Caki2 (cell line): ENCODE data around the gene ESYT3. TPM values are rescaled to one million over a fixed set of nuclear protein-coding genes. Genes with fewer than 3 reads are reported as not detected.
"Not testable (repeated sequence)": the region's sequence is repeated elsewhere in the genome, so short reads cannot be mapped to it uniquely, and the experiment has no call there.

Source experiments
- DNase-seq: peaks from one replicate; pipeline ENCODE4 v3.0.0-alpha.2; 2015; ENCODE audit warnings: low read depth
- in situ Hi-C: cut with HindIII; loops from 2 replicates; pipeline ENCODE4 v1.10.0; 2016; ENCODE audit warnings: low sequenced_read_pairs, low pct_unique_long_range_greater_than_20kb, mixed read lengths
- total RNA-seq: library from RNA; depleted of rRNA; stranded (reverse); fragments of >200 nt; shearing (Covaris generic); gene quantifications from 2 replicates; pipeline ENCODE4 v1.2.3, GENCODE V29; 2014; ENCODE audit warnings: low replicate concordance

Gene ESYT3
- total RNA-seq, 1 experiment from 2014 or later, result 0.07 TPM

- in situ Hi-C loops, result no loop called here
- no peak for DNase-seq
Observed at GRCh38 chr3:138405486-138405885, 28.9 kb upstream of the ESYT3 start.

- in situ Hi-C loops, result no loop called here
- no peak for DNase-seq
Observed at GRCh38 chr3:138406606-138407005, 27.8 kb upstream of the ESYT3 start.

GRCh38 chr3:138407236-138407907 lies 27.0 kb upstream of the ESYT3 start:
- no peak for DNase-seq
- in situ Hi-C loops, result no loop called here

- in situ Hi-C loops, result no loop called here
- DNase-seq, result no peak
Observed at GRCh38 chr3:138408751-138409570, 25.5 kb upstream of the ESYT3 start.

- in situ Hi-C loops, result no loop called here
- peak; percentile 58 for DNase-seq
Observed at GRCh38 chr3:138412821-138413551, 21.4 kb upstream of the ESYT3 start.

- in situ Hi-C loops, DNase-seq: not testable (repeated sequence)
Observed at GRCh38 chr3:138416236-138416635, 18.2 kb upstream of the ESYT3 start.

GRCh38 chr3:138417559-138417982 lies 16.8 kb upstream of the ESYT3 start:
- peak; percentile 56 for DNase-seq

GRCh38 chr3:138418601-138419206 lies 15.7 kb upstream of the ESYT3 start:
- DNase-seq, result no peak
- in situ Hi-C loops, result no loop called here

More at GRCh38 chr3:138417559-138417982, 16.8 kb upstream of the ESYT3 start:
- in situ Hi-C loops, result no loop called here

GRCh38 chr3:138423316-138423715 lies 11.1 kb upstream of the ESYT3 start:
- in situ Hi-C loops, result no loop called here

GRCh38 chr3:138424323-138424722 lies 10.1 kb upstream of the ESYT3 start:
- in situ Hi-C loops, result no loop called here

More at GRCh38 chr3:138423316-138423715, 11.1 kb upstream of the ESYT3 start:
- no peak for DNase-seq

GRCh38 chr3:138426211-138426610 lies 8.2 kb upstream of the ESYT3 start:
- DNase-seq, result peak; percentile 8
- in situ Hi-C loops, result no loop called here

More at GRCh38 chr3:138424323-138424722, 10.1 kb upstream of the ESYT3 start:
- DNase-seq, result no peak

- DNase-seq, in situ Hi-C loops: not testable (repeated sequence)
Observed at GRCh38 chr3:138426754-138427153, 7.7 kb upstream of the ESYT3 start.

GRCh38 chr3:138429665-138430064 lies 4.8 kb upstream of the ESYT3 start:
- DNase-seq, result no peak
- in situ Hi-C loops, result no loop called here

GRCh38 chr3:138432576-138433240 lies 1.7 kb upstream of the ESYT3 start:
- in situ Hi-C loops, result no loop called here
- no peak for DNase-seq

- in situ Hi-C loops, result no loop called here
- no peak for DNase-seq
Observed at GRCh38 chr3:138433892-138434275, 532 bp upstream of the ESYT3 start.

- in situ Hi-C loops, result no loop called here
- DNase-seq, result no peak
Observed at GRCh38 chr3:138434875-138435772, 708 bp downstream of the ESYT3 start.

GRCh38 chr3:138435840-138436239 lies 1.4 kb downstream of the ESYT3 start:
- no peak for DNase-seq
- in situ Hi-C loops, result no loop called here
